ENCODE measurements around the gene DCAF12. TPM values are rescaled to one million over a fixed set of nuclear protein-coding genes. Genes with fewer than 3 reads are reported as not detected.

The DCAF12 gene
- total RNA-seq, 1 donor from 2014 or later: 54.9 TPM

Other genes starting within 250 kb of the DCAF12 start
- gene UBAP2, start 77.8 kb downstream of the DCAF12 start, total RNA-seq: 54.0 TPM
- gene UBAP1, start 52.3 kb upstream of the DCAF12 start, total RNA-seq: 56.6 TPM
- gene KIF24, start 202.6 kb upstream of the DCAF12 start, total RNA-seq: 1.1 TPM
- 23.3 TPM for gene NUDT2, start 202.9 kb upstream of the DCAF12 start, total RNA-seq